Body of pancreas (tissue), 4 donors: Measurements from ENCODE around the gene FUBP1. TPM values are rescaled to one million over a fixed set of nuclear protein-coding genes. Genes with fewer than 3 reads are reported as not detected.
"Not testable (repeated sequence)": the region's sequence is repeated elsewhere in the genome, so short reads cannot be mapped to it uniquely, and the experiment has no call there.

Experiments
- ATAC-seq: fragments of 150-250 bp; one replicate; pipeline ENCODE4 v1.9.1; 2016
- DNase-seq, 4 donors: peaks; one replicate each; pipeline ENCODE4 v3.0.0-alpha.2; 2019
- H3K27ac ChIP-seq, 4 donors: fragments of 200-600 bp; sonication (generic); 1 replicate in 3 of 4; 2 replicates in 1 of 4; pipeline versions ENCODE4 v1.5.1 to v1.6.1; 2016 to 2019; ENCODE audit warnings: mild to moderate bottlenecking in 1 of 4, mixed read lengths in 1 of 4, moderate library complexity in 1 of 4
- H3K27me3 ChIP-seq, 2 donors: fragments of 200-600 bp; sonication (generic); one replicate each; pipeline ENCODE4 v1.6.0; 2016; ENCODE audit warnings: mild to moderate bottlenecking in 1 of 2
- H3K36me3 ChIP-seq, 2 donors: fragments of 200-600 bp; sonication (generic); replicated peaks in 1 of 2; 2 replicates each; pipeline ENCODE4 v1.5.1; 2016; ENCODE audit warnings: low read depth in 2 of 2; ENCODE audit not compliant: insufficient read depth in 1 of 2
- H3K4me1 ChIP-seq: fragments of 200-600 bp; sonication (generic); one replicate; pipeline ENCODE4 v1.6.0; 2016
- H3K4me3 ChIP-seq, 2 donors: fragments of 200-600 bp; sonication (generic); 1 replicate in 1 of 2; 2 replicates in 1 of 2; pipeline ENCODE4 v1.5.1; 2016 to 2019
- H3K9me3 ChIP-seq, 3 donors: fragments of 200-600 bp; sonication (generic); 1 replicate in 2 of 3; 2 replicates in 1 of 3; pipeline ENCODE4 v1.5.1; 2016
- CTCF ChIP-seq, 7 experiments: fragments of 450-650 bp in 4 of 7; fragments of 200-600 bp in 3 of 7; sonication (generic) in 3 of 7; IDR thresholded peaks; one replicate each; pipeline ENCODE4 v1.5.1; 2016 to 2019; ENCODE audit warnings: antibody characterized with exemption in 7 of 7
- POLR2A ChIP-seq, 3 donors: fragments of 450-650 bp; IDR thresholded peaks; one replicate each; pipeline ENCODE4 v1.6.1; 2016; ENCODE audit warnings: antibody characterized with exemption in 3 of 3, mild to moderate bottlenecking in 2 of 3
- WGBS, 2 donors: methylation state at CpG; one replicate each; pipeline ENCODE4 v1.1.5; 2017; 5-methylcytosine and 5-hydroxymethylcytosine counted together
- intact Hi-C: fragments of 100-400 bp; cut with DNase I; formaldehyde crosslinking; loops from one replicate; pipeline ENCODE4 v1.15.1; 2023
- total RNA-seq, 2 donors: library from RNA; depleted of rRNA; stranded (reverse); fragments of >200 nt; gene quantifications; one replicate each; pipeline ENCODE4 v1.1.0, GENCODE V29; 2016

FUBP1 gene
- total RNA-seq, 2 donors from 2014 or later, result 56.7 to 63.8 TPM

- Histone ChIP-seq H3K9me3 (no peaks in the 10 kb centered on the region), H3K36me3 (no peaks in the 10 kb centered on the region), H3K27ac (no peak overlapping the region), H3K27me3 (no peaks in the 10 kb centered on the region), H3K4me3 (no peak overlapping the region), H3K4me1 (no peaks in the 10 kb centered on the region)
- 63 to 74% methylated on average over 4 of the region's 4 CpGs for whole genome bisulfite sequencing, 2 donors
- ATAC-seq (no peak), DNase-seq (no peak)
- intact Hi-C loops, result no loop called here
- no peak for TF ChIP-seq CTCF (IDR thresholded peaks at IDR 0.05)
These were observed 51.5 kb downstream of the FUBP1 start for GRCh38 chr1:77927414-77927813.

- DNase-seq, result no peak
- TF ChIP-seq POLR2A (IDR thresholded peaks at IDR 0.05), result no peak
- no peak for TF ChIP-seq CTCF (IDR thresholded peaks at IDR 0.05)
- Histone ChIP-seq H3K4me3 (no peak overlapping the region), H3K9me3 (no peaks in the 10 kb centered on the region), H3K27ac (no peak overlapping the region), H3K36me3 (no peaks in the 10 kb centered on the region), H3K27me3 (no peaks in the 10 kb centered on the region), H3K4me1 (no peaks in the 10 kb centered on the region)
- intact Hi-C loops, result no loop called here
- 63 to 78% methylated on average over 13 of the region's 13 CpGs for WGBS, 2 donors
- no peak for ATAC-seq
These were observed 52.1 kb downstream of the FUBP1 start for GRCh38 chr1:77926561-77927357.

- Histone ChIP-seq H3K9me3 (no peaks in the 10 kb centered on the region), H3K4me1 (no peaks in the 10 kb centered on the region), H3K27ac (no peak overlapping the region), H3K36me3 (no peaks in the 10 kb centered on the region), H3K27me3 (no peaks in the 10 kb centered on the region), H3K4me3 (no peak overlapping the region)
- WGBS, 2 donors, result 79 to 89% methylated on average over 2 of the region's 2 CpGs
- ATAC-seq, result no peak
- no peak for DNase-seq
- no peak for TF ChIP-seq POLR2A (IDR thresholded peaks at IDR 0.05)
- no peak for TF ChIP-seq CTCF (IDR thresholded peaks at IDR 0.05)
- intact Hi-C loops, result no loop called here
These were observed 52.9 kb downstream of the FUBP1 start for GRCh38 chr1:77925956-77926355.

- no peaks in the 10 kb centered on the region for H3K27me3 ChIP-seq
- intact Hi-C loops, result no loop called here
- no peak overlapping the region for H3K4me3 ChIP-seq
- H3K4me1 ChIP-seq, result no peaks in the 10 kb centered on the region
- ATAC-seq, result no peak
- 83 to 93% methylated on average over 1 of the region's 1 CpG for WGBS, 2 donors
- no peak for TF ChIP-seq CTCF (IDR thresholded peaks at IDR 0.05)
- TF ChIP-seq POLR2A (IDR thresholded peaks at IDR 0.05), result no peak
- H3K27ac ChIP-seq, result no peak overlapping the region
- no peaks in the 10 kb centered on the region for H3K9me3 ChIP-seq
- no peaks in the 10 kb centered on the region for H3K36me3 ChIP-seq
- DNase-seq, result no peak
These were observed 53.4 kb downstream of the FUBP1 start for GRCh38 chr1:77925518-77925917.

- ATAC-seq, DNase-seq, H3K27me3 ChIP-seq, H3K27ac ChIP-seq, H3K4me3 ChIP-seq, H3K9me3 ChIP-seq, H3K4me1 ChIP-seq, H3K36me3 ChIP-seq, intact Hi-C loops: not testable (repeated sequence)
- 95 to 96% methylated on average over 5 of the region's 5 CpGs for whole genome bisulfite sequencing, 2 donors
These were observed 60.0 kb downstream of the FUBP1 start for GRCh38 chr1:77918918-77919317.
